Measurements from ENCODE around the gene LSS.

Gene LSS

GRCh38 chr21:46218906-46219590 lies 9.5 kb downstream of the LSS start:
- no peak for DNase-seq

GRCh38 chr21:46217511-46218196 lies 10.9 kb downstream of the LSS start:
- DNase-seq, result no peak

GRCh38 chr21:46216132-46216747 lies 12.3 kb downstream of the LSS start:
- no peak for DNase-seq

- DNase-seq, result no peak
Observed at GRCh38 chr21:46215436-46216131, 13.0 kb downstream of the LSS start.

- DNase-seq, result no peak
Observed at GRCh38 chr21:46214478-46215340, 13.9 kb downstream of the LSS start.

GRCh38 chr21:46213620-46214286 lies 14.8 kb downstream of the LSS start:
- DNase-seq, result no peak

GRCh38 chr21:46212721-46213484 lies 15.7 kb downstream of the LSS start:
- DNase-seq, result no peak

- DNase-seq, result no peak
Observed at GRCh38 chr21:46211786-46212720, 16.5 kb downstream of the LSS start.

- no peak for DNase-seq
Observed at GRCh38 chr21:46211376-46211775, 17.2 kb downstream of the LSS start.

GRCh38 chr21:46210378-46211136 lies 18.0 kb downstream of the LSS start:
- no peak for DNase-seq

- DNase-seq, result no peak
Observed at GRCh38 chr21:46208761-46209721, 19.5 kb downstream of the LSS start.

GRCh38 chr21:46207920-46208591 lies 20.5 kb downstream of the LSS start:
- DNase-seq, result no peak

- DNase-seq, result no peak
Observed at GRCh38 chr21:46207006-46207919, 21.3 kb downstream of the LSS start.

- DNase-seq, result no peak
Observed at GRCh38 chr21:46206163-46207005, 22.2 kb downstream of the LSS start.

GRCh38 chr21:46205766-46206162 lies 22.8 kb downstream of the LSS start:
- no peak for DNase-seq

Measured in right hindlimb (tissue), 1 donor.